GM12873 (cell line): ENCODE data around the gene GPRASP1.
A peak's percentile ranks its signal among the peaks of the same experiment; 100 is the strongest.

Experiments used
- CTCF ChIP-seq: IDR thresholded peaks from 2 replicates; pipeline ENCODE4 v1.5.1; 2012; ENCODE audit warnings: low read depth, mild to moderate bottlenecking, moderate library complexity, low read length, control low read depth; ENCODE audit not compliant: insufficient read depth; ENCODE audit errors: missing control alignments

Gene GPRASP1

GRCh38 chrX:102650903-102651241 lies 411 bp upstream of the GPRASP1 start:
- no peak for TF ChIP-seq CTCF

DNA sequence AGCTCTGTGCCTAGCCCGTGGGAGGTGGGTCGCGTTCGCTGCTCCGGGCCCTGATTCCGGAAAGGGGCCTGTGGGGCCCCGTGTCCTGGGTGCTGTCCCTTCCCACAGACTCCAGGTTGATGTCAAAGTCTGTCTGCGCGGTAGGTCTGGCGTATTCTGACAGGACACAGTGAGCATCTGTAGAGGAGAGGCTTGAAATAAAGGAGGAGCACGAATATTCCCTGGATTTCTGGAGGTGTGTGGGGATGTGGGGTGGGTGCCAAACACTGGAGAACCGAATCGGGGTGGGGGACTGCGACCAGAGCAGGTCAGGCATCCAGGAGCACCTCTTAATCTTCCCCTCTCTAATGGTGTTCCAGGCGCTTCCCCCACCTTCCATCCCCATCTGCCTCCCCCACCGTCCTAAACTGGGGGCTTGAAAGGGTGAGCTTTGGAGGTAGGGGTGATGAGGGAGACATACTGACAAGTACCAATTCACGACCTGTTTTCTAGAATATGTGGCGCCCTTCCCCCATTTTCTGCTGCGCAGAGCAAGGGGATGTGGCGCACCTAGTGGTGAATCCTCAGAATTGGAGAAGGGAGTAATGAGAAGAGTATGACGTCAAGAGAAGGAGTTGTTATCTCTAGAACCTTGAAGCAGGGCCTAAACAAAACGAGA lies 877 bp downstream of the GPRASP1 start:
- TF ChIP-seq CTCF = peak; percentile 24

- no peak for TF ChIP-seq CTCF
Observed at GRCh38 chrX:102654696-102655095, 3.4 kb downstream of the GPRASP1 start.

DNA sequence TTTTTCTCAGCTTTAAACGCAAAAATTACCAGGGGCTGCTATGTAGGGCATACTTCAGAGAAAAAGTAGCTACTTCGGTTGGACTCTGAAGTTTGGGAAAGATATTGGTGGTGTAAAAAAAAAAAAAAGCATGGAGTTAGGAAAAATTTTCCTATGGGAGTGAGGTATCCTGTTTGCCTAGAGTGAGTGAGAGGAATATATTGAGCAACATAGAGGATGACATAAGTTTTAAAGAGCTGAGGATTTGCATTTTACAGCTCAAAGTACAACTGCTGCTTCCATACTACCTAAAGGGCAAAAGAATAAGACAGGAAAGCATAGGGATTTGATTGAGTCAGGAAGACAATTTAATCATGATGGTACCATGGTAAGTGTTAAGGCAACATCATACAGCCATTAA lies 7.3 kb downstream of the GPRASP1 start:
- TF ChIP-seq CTCF = no peak

DNA sequence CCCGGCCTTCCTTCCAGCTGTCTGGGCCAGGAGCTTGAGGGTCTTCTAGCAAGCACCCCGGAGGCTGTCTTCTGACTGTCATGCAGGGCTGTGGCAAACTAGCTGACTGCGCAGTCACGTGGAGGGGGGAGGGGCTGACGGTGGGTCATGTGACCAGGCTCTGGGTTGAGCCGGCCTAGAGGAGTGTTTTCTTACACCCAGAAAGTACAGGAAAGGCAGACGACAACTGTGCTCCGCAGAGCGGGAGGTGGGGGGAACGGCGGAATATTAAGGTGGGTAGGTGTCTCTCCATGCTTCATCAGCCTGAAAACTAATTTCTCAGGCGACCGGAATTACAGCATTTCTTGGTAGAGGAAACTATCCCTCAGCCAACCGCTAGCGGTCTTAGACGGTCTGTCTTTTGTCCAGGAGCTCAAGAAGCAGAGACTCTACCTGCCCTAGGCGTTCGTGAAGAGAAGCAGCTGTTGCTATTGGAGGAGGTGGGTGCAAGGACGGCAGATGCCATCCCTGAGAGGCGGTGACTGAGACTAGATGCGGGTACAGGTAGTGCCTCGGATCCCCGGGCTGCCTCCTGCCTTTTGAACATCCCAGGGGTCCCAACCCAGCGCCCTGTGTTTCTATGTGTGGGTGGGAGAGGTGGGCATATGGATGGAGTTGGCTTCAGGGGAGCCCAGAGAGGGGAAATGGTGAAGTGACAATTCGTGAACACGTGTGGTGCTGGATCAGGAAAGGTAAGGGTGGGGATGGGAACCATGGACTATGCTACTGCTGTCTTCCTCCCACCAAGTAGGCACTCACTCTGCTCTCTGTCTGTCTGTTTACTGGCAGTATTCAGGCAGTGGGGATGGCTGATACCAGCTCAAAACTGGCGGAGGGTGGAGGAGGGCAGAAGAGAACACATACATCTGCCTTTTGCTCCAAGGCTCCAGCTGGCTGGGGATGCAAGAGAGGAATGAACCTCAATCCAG lies 8.8 kb downstream of the GPRASP1 start:
- peak; percentile 24 for TF ChIP-seq CTCF

DNA sequence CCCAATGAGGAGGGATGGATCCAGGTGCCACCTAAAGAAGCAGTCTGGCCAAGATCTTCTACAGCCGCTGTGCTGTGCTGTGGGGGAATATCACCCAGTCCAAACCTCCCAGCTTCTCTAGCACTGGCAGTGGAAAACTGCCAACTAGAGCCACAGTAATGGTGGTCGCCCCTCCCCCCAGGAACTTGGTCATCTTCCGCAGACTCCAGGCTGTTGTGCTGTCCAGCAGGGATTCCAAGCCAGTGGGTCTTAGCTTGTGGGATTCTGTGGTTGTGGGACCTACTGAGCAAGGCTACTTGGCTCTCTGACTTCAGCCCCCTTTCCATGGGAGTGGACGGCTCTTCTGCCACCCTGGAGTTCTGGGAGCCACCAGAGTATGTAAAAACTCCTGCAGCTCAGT lies 18.2 kb downstream of the GPRASP1 start:
- no peak for TF ChIP-seq CTCF

DNA sequence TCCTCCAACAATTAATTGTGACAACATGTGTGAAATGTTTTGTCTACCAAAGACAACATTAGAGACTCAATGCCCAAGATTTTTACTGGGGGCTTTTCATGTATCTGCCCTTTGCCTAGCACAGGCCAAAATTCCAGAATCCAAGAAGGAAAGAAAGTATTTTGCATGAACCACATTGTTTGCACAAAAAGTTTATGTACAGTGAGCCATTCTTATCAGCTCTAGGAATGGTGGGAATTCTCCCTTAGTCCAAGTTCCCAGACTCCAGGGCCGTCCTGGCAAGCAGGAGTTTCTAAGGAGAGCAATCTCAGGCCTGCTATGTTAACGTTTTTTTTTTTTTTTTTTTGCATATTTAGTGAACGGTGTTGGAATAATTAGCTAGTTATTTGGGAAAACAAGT lies 21.6 kb downstream of the GPRASP1 start:
- no peak for TF ChIP-seq CTCF
